GM12864 (cell line): ENCODE measurements around the gene NCKAP5.

ENCODE experiments used
- DNase-seq: peaks from one replicate; pipeline ENCODE4 v3.0.0-alpha.2; 2011; ENCODE audit warnings: low read depth
- H3K4me3 ChIP-seq: 2 replicates; pipeline ENCODE4 v1.5.1; 2011; ENCODE audit warnings: mild to moderate bottlenecking, low read depth, low read length, control low read depth
- CTCF ChIP-seq: IDR thresholded peaks from 2 replicates; pipeline ENCODE4 v1.5.1; 2011; ENCODE audit warnings: low read depth, mild to moderate bottlenecking, moderate library complexity, low read length, control low read depth, inconsistent platforms; ENCODE audit errors: missing control alignments

Gene NCKAP5

GRCh38 chr2:133109772-133110171, 458.5 kb downstream of the NCKAP5 start:
- TF ChIP-seq CTCF, result no peak
- DNase-seq, result no peak
- H3K4me3 ChIP-seq, result no peak overlapping the region

DNA sequence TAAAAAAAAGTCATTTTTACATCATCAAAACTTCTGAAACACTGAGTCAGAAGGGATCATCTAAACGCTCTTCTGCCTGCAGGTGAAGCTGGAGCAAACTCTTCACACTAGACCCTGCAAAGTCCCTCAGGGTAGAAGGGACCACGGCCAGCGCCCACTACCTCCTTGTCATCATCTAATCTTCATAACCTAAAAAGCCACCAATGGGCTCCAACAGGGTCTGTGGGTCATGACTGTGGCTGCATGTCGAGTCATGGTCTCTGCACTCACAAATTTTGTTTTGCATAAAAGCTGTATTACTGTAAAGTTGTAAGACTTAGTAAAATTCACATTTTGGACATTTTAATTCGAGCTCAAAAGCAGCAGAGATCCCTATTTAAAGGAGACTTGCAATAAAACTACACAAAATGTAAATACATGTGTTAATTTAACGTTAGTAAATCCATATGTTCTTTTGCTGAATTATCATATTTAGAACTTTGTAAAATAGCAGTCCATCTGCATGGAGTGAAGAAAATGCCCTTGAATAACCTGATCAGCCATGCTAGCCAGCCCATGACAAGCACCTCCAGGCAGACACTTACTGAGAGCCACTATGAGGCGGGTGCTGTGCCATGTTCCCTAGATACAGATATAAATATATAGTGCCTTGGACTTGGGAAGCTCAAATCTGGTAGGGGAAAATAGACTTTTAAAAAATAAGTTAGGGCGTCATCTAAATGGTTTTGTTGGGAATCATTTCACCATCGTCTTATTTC, 461.0 kb downstream of the NCKAP5 start:
- TF ChIP-seq CTCF, result no peak
- no peak overlapping the region for H3K4me3 ChIP-seq
- no peak for DNase-seq

- no peak overlapping the region for H3K4me3 ChIP-seq
- no peak for TF ChIP-seq CTCF
- no peak for DNase-seq
Measured at GRCh38 chr2:133104871-133105270, 463.4 kb downstream of the NCKAP5 start.

GRCh38 chr2:133098787-133099186, 469.5 kb downstream of the NCKAP5 start:
- no peak for TF ChIP-seq CTCF
- no peak overlapping the region for H3K4me3 ChIP-seq
- DNase-seq, result no peak

- H3K4me3 ChIP-seq, result no peak overlapping the region
- no peak for DNase-seq
- TF ChIP-seq CTCF, result no peak
Measured at GRCh38 chr2:133097666-133098065, 470.6 kb downstream of the NCKAP5 start.

DNA sequence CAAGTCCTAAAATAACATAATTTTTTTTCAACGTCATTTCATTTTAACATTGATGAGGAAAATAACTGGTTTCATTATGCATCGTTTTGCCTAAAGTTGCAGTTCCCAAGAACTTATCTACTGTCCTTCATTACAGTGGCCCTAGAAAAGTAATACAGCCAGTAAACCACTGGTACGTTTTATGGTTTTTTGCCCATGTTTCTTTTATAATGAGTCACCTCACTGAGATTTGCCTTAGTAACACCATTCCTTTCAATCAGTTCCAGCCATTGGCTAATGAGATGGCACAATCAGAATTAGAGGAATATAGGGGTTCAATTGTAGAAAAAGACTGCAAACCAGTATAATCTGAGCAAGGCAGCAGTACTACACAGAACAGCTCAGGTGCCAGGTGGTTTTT, 475.7 kb downstream of the NCKAP5 start:
- no peak for DNase-seq
- H3K4me3 ChIP-seq, result no peak overlapping the region
- TF ChIP-seq CTCF, result no peak

GRCh38 chr2:133090358-133090757, 477.9 kb downstream of the NCKAP5 start:
- TF ChIP-seq CTCF, result no peak
- DNase-seq, result no peak
- H3K4me3 ChIP-seq, result no peak overlapping the region
